Pancreas (tissue), 10 donors: ENCODE results near the gene COL28A1. TPM values are rescaled to one million over a fixed set of nuclear protein-coding genes. Genes with fewer than 3 reads are reported as not detected.

Experiments
- ATAC-seq, 4 donors: fragments of 200-7000 bp; cut with Tn5 transposase; one replicate each; pipeline versions ENCODE4 v1.8.0 to v1.9.1; 2020; ENCODE audit warnings: mild to moderate bottlenecking in 4 of 4, moderate library complexity in 4 of 4
- DNase-seq, 6 donors: peaks; one replicate each; pipeline ENCODE4 v3.0.0-alpha.2; 2020
- FAIRE-seq: peaks from 2 replicates; lab custom pipeline; 2012; peaks lifted over from hg19 to GRCh38; lab: Jason Lieb, UNC
- H3K27ac ChIP-seq, 4 donors: fragments of 200-600 bp; sonication (generic); 1 replicate in 3 of 4; 2 replicates in 1 of 4; pipeline versions ENCODE4 v1.5.0 to v1.8.0; 2020
- H3K27me3 ChIP-seq, 4 donors: fragments of 200-600 bp; one replicate each; pipeline ENCODE4 v1.8.0; 2021
- H3K36me3 ChIP-seq, 3 donors: fragments of 200-600 bp; sonication (generic) in 1 of 3; one replicate each; pipeline versions ENCODE4 v1.5.0 to v1.8.0; 2020 to 2021
- H3K4me1 ChIP-seq, 3 donors: fragments of 200-600 bp; one replicate each; pipeline ENCODE4 v1.8.0; 2021
- H3K4me3 ChIP-seq, 4 donors: fragments of 200-600 bp; sonication (generic) in 2 of 4; one replicate each; pipeline versions ENCODE4 v1.5.0 to v1.8.0; 2020 to 2021
- H3K9me3 ChIP-seq, 4 donors: fragments of 200-600 bp; one replicate each; pipeline ENCODE4 v1.8.0; 2021
- WGBS, 2 donors: extraction: QIAGEN DNeasy Blood & Tissue Kit; methylation state at CpG; one replicate each; pipeline ENCODE4 v1.1.7; 2013; 5-methylcytosine and 5-hydroxymethylcytosine counted together
- intact Hi-C, 3 donors: fragments of 100-400 bp; cut with DNase I; formaldehyde crosslinking; loops; one replicate each; pipeline versions ENCODE4 v1.11.1 to v1.14.2; 2022
- polyA plus RNA-seq, 2 donors: library from polyadenylated mRNA; stranded (reverse); fragments of 200-250 nt; gene quantifications; one replicate each; pipeline ENCODE4 v1.2.3, GENCODE V29; 2013
- total RNA-seq, 6 donors: library from RNA; stranded (reverse); fragmentation: NEBNext Ultra II Directional in 4 of 6; extraction: Animal tissue kit (Norgen Biotek cat#: 25700) in 4 of 6; gene quantifications; one replicate each; pipeline versions ENCODE4 v1.2.1 to v1.2.4, GENCODE V29; 2021 to 2023
- TF ChIP-seq, protein P1 (sequence below), 4 donors: fragments of 200-600 bp; sonication (generic) in 3 of 4; IDR thresholded peaks; one replicate each; pipeline versions ENCODE4 v1.5.0 to v1.8.0; 2021; ENCODE audit warnings: antibody characterized with exemption in 4 of 4
- donor health status: healthy with polysubstance abuse.
- donor health status: DM: no; HTN: no; CAD: no; lungs with moderate emphysema.
- donor health status: DM: no; HTN: no; CAD: no.
- donor health status: control.
- donor health status: control.
- donor health status: Bipolar disorder and iron deficiency.
- donor health status: DM: yes; HTN: yes; CAD: no.
- donor health status: DM: no; HTN: no; CAD: no.
- donor health status: DM: no; HTN: no; CAD: no.
- donor health status: DM: yes; HTN: yes; CAD: no.

The COL28A1 gene
- total and polyA plus RNA-seq, 8 donors, result 0.84 to 14.4 (median 3.5) TPM

DNA sequence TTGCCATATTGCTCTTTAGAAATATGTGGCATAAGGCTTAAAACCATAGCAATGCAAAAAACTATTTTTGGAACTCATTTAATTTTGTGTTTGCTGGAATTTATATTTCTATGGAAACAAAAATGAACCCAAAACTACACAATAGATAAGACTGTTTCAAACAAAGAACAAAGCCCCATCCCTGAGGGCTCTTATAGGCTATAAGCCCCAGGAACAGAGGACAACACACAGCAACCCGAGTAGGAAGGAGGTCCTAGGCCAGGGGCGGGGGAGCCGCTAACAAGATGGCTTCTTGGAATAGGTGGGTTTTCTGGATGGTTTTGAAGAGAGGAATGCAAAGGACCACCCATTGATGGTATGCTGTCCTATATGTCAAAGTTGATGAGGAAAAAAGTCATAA is 8.6 kb downstream of the COL28A1 start:
- no peaks in the 10 kb centered on the region for H3K4me1 ChIP-seq
- ATAC-seq (no peak), DNase-seq (no peak), FAIRE-seq (no peak)
- no peak overlapping the region for H3K27ac ChIP-seq
- H3K4me3 ChIP-seq, result no peak overlapping the region
- 92 to 99% methylated on average over 3 of the region's 3 CpGs for WGBS, 2 donors
- intact Hi-C loops, result no loop called here
- H3K36me3 ChIP-seq, result no peaks in the 10 kb centered on the region
- TF ChIP-seq, protein P1, sequence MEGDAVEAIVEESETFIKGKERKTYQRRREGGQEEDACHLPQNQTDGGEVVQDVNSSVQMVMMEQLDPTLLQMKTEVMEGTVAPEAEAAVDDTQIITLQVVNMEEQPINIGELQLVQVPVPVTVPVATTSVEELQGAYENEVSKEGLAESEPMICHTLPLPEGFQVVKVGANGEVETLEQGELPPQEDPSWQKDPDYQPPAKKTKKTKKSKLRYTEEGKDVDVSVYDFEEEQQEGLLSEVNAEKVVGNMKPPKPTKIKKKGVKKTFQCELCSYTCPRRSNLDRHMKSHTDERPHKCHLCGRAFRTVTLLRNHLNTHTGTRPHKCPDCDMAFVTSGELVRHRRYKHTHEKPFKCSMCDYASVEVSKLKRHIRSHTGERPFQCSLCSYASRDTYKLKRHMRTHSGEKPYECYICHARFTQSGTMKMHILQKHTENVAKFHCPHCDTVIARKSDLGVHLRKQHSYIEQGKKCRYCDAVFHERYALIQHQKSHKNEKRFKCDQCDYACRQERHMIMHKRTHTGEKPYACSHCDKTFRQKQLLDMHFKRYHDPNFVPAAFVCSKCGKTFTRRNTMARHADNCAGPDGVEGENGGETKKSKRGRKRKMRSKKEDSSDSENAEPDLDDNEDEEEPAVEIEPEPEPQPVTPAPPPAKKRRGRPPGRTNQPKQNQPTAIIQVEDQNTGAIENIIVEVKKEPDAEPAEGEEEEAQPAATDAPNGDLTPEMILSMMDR (IDR thresholded peaks at IDR 0.05), result no peak
- H3K27me3 ChIP-seq, result no peaks in the 10 kb centered on the region
- no peaks in the 10 kb centered on the region for H3K9me3 ChIP-seq

DNA sequence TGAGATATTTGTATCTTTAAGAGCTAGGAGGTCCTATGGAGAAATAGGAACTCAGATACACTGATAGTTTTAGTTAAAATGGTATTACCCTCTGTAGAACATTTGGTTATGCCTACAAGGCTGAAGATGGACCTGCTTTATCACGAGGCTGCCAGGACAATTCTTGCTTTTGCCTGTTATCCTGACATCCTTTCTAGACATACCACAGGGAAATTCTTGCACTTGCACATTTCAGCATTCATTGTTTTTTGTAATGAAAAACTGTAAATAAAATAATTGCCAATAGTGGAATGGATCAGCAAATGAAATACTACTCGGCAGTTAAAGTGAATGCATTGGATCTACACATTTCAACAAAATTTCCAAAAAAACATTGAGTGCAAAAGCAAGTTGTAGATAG is 9.7 kb downstream of the COL28A1 start:
- Histone ChIP-seq H3K4me1 (no peaks in the 10 kb centered on the region), H3K9me3 (no peaks in the 10 kb centered on the region), H3K27ac (no peak overlapping the region), H3K36me3 (no peaks in the 10 kb centered on the region), H3K27me3 (no peaks in the 10 kb centered on the region), H3K4me3 (no peak overlapping the region)
- WGBS, 2 donors, result 94 to 95% methylated on average over 2 of the region's 2 CpGs
- no peak for ATAC-seq
- TF ChIP-seq, protein P1 (IDR thresholded peaks at IDR 0.05), result no peak
- FAIRE-seq, result no peak
- DNase-seq, result no peak
- intact Hi-C loops, result no loop called here

- H3K4me3 ChIP-seq, result no peak overlapping the region
- no peaks in the 10 kb centered on the region for H3K27me3 ChIP-seq
- ATAC-seq, result no peak
- DNase-seq, result no peak
- H3K9me3 ChIP-seq, result no peaks in the 10 kb centered on the region
- WGBS, 2 donors, result 75 to 84% methylated on average over 3 of the region's 3 CpGs
- no peak overlapping the region for H3K27ac ChIP-seq
- FAIRE-seq, result no peak
- no peaks in the 10 kb centered on the region for H3K4me1 ChIP-seq
- TF ChIP-seq, protein P1 (IDR thresholded peaks at IDR 0.05), result no peak
- no peaks in the 10 kb centered on the region for H3K36me3 ChIP-seq
- intact Hi-C loops, result no loop called here
Observed at GRCh38 chr7:7524121-7524520, 11.6 kb downstream of the COL28A1 start.

- Histone ChIP-seq H3K9me3 (no peaks in the 10 kb centered on the region), H3K27ac (no peak overlapping the region), H3K4me3 (no peak overlapping the region), H3K4me1 (no peaks in the 10 kb centered on the region), H3K36me3 (no peaks in the 10 kb centered on the region), H3K27me3 (no peaks in the 10 kb centered on the region)
- 95 to 96% methylated on average over 3 of the region's 3 CpGs for WGBS, 2 donors
- intact Hi-C loops, result no loop called here
- FAIRE-seq, result no peak
- TF ChIP-seq, protein P1 (IDR thresholded peaks at IDR 0.05), result no peak
- no peak for DNase-seq
- no peak for ATAC-seq
Observed at GRCh38 chr7:7522421-7522820, 13.3 kb downstream of the COL28A1 start.

GRCh38 chr7:7521259-7521658 is 14.4 kb downstream of the COL28A1 start:
- Histone ChIP-seq H3K4me3 (no peak overlapping the region), H3K4me1 (no peaks in the 10 kb centered on the region), H3K9me3 (no peaks in the 10 kb centered on the region), H3K36me3 (no peaks in the 10 kb centered on the region), H3K27ac (no peak overlapping the region), H3K27me3 (no peaks in the 10 kb centered on the region)
- TF ChIP-seq, protein P1 (IDR thresholded peaks at IDR 0.05), result no peak
- ATAC-seq, result peak in 1 of 4 donors; percentile 30
- DNase-seq, result no peak
- FAIRE-seq, result no peak
- 80 to 87% methylated on average over 3 of the region's 3 CpGs for WGBS, 2 donors
- intact Hi-C loops, result no loop called here
